Measurements from ENCODE around the gene SPRED1.

Gene SPRED1

GRCh38 chr15:38216763-38217162 is 35.9 kb upstream of the SPRED1 start:
- Histone ChIP-seq H3K27ac (ENCODE audit: low read depth, low read length) (no peak overlapping the region), H3K4me1 (ENCODE audit: control insufficient read depth, insufficient read depth, low read length, unreplicated experiment) (peaks cover 10% of the 10 kb centered on the region), H3K36me3 (ENCODE audit: insufficient read depth, low read length) (no peaks in the 10 kb centered on the region), H2AFZ (ENCODE audit: low read length, unreplicated experiment) (no peak overlapping the region), H3K79me2 (ENCODE audit: control insufficient read depth, insufficient read depth, low read length, unreplicated experiment) (no peaks in the 10 kb centered on the region), H3K4me3 (ENCODE audit: low read depth, low read length) (no peak overlapping the region), H3K27me3 (ENCODE audit: insufficient read depth, low read length) (no peaks in the 10 kb centered on the region)

GRCh38 chr15:38217191-38217595 is 35.4 kb upstream of the SPRED1 start:
- H3K4me3 ChIP-seq (ENCODE audit: low read depth, low read length) = no peak overlapping the region
- no peaks in the 10 kb centered on the region for H3K27me3 ChIP-seq (ENCODE audit: insufficient read depth, low read length)
- H3K4me1 ChIP-seq (ENCODE audit: control insufficient read depth, insufficient read depth, low read length, unreplicated experiment) = peaks cover 10% of the 10 kb centered on the region
- no peak overlapping the region for H3K27ac ChIP-seq (ENCODE audit: low read depth, low read length)
- no peak overlapping the region for H2AFZ ChIP-seq (ENCODE audit: low read length, unreplicated experiment)
- no peaks in the 10 kb centered on the region for H3K79me2 ChIP-seq (ENCODE audit: control insufficient read depth, insufficient read depth, low read length, unreplicated experiment)
- H3K36me3 ChIP-seq (ENCODE audit: insufficient read depth, low read length) = no peaks in the 10 kb centered on the region

- no peak overlapping the region for H2AFZ ChIP-seq (ENCODE audit: low read length, unreplicated experiment)
- no peaks in the 10 kb centered on the region for H3K36me3 ChIP-seq (ENCODE audit: insufficient read depth, low read length)
- H3K79me2 ChIP-seq (ENCODE audit: control insufficient read depth, insufficient read depth, low read length, unreplicated experiment) = no peaks in the 10 kb centered on the region
- no peak overlapping the region for H3K27ac ChIP-seq (ENCODE audit: low read depth, low read length)
- H3K27me3 ChIP-seq (ENCODE audit: insufficient read depth, low read length) = no peaks in the 10 kb centered on the region
- H3K4me1 ChIP-seq (ENCODE audit: control insufficient read depth, insufficient read depth, low read length, unreplicated experiment) = peaks cover 10% of the 10 kb centered on the region
- H3K4me3 ChIP-seq (ENCODE audit: low read depth, low read length) = no peak overlapping the region
Measured at GRCh38 chr15:38217788-38218609, 34.6 kb upstream of the SPRED1 start.

GRCh38 chr15:38220606-38221273 is 31.9 kb upstream of the SPRED1 start:
- Histone ChIP-seq H3K79me2 (ENCODE audit: control insufficient read depth, insufficient read depth, low read length, unreplicated experiment) (no peaks in the 10 kb centered on the region), H3K36me3 (ENCODE audit: insufficient read depth, low read length) (no peaks in the 10 kb centered on the region), H3K27me3 (ENCODE audit: insufficient read depth, low read length) (no peaks in the 10 kb centered on the region), H3K4me1 (ENCODE audit: control insufficient read depth, insufficient read depth, low read length, unreplicated experiment) (peaks cover 10% of the 10 kb centered on the region), H3K4me3 (ENCODE audit: low read depth, low read length) (no peak overlapping the region), H3K27ac (ENCODE audit: low read depth, low read length) (no peak overlapping the region), H2AFZ (ENCODE audit: low read length, unreplicated experiment) (no peak overlapping the region)

- Histone ChIP-seq H3K4me1 (ENCODE audit: control insufficient read depth, insufficient read depth, low read length, unreplicated experiment) (peaks cover 11% of the 10 kb centered on the region), H3K4me3 (ENCODE audit: low read depth, low read length) (no peak overlapping the region), H3K79me2 (ENCODE audit: control insufficient read depth, insufficient read depth, low read length, unreplicated experiment) (no peaks in the 10 kb centered on the region), H3K36me3 (ENCODE audit: insufficient read depth, low read length) (no peaks in the 10 kb centered on the region), H3K27ac (ENCODE audit: low read depth, low read length) (no peak overlapping the region), H2AFZ (ENCODE audit: low read length, unreplicated experiment) (no peak overlapping the region), H3K27me3 (ENCODE audit: insufficient read depth, low read length) (no peaks in the 10 kb centered on the region)
Measured at GRCh38 chr15:38224486-38224885, 28.1 kb upstream of the SPRED1 start.

- Histone ChIP-seq H3K27ac (ENCODE audit: low read depth, low read length) (no peak overlapping the region), H3K4me1 (ENCODE audit: control insufficient read depth, insufficient read depth, low read length, unreplicated experiment) (peaks cover 17% of the 10 kb centered on the region), H3K4me3 (ENCODE audit: low read depth, low read length) (no peak overlapping the region), H3K27me3 (ENCODE audit: insufficient read depth, low read length) (no peaks in the 10 kb centered on the region), H2AFZ (ENCODE audit: low read length, unreplicated experiment) (no peak overlapping the region), H3K79me2 (ENCODE audit: control insufficient read depth, insufficient read depth, low read length, unreplicated experiment) (no peaks in the 10 kb centered on the region), H3K36me3 (ENCODE audit: insufficient read depth, low read length) (no peaks in the 10 kb centered on the region)
Measured at GRCh38 chr15:38225381-38225780, 27.3 kb upstream of the SPRED1 start.

- Histone ChIP-seq H3K36me3 (ENCODE audit: insufficient read depth, low read length) (no peaks in the 10 kb centered on the region), H3K79me2 (ENCODE audit: control insufficient read depth, insufficient read depth, low read length, unreplicated experiment) (no peaks in the 10 kb centered on the region), H3K4me3 (ENCODE audit: low read depth, low read length) (no peak overlapping the region), H2AFZ (ENCODE audit: low read length, unreplicated experiment) (no peak overlapping the region), H3K4me1 (ENCODE audit: control insufficient read depth, insufficient read depth, low read length, unreplicated experiment) (peaks cover 17% of the 10 kb centered on the region), H3K27ac (ENCODE audit: low read depth, low read length) (no peak overlapping the region), H3K27me3 (ENCODE audit: insufficient read depth, low read length) (no peaks in the 10 kb centered on the region)
Measured at GRCh38 chr15:38226608-38227266, 25.9 kb upstream of the SPRED1 start.

- Histone ChIP-seq H3K79me2 (ENCODE audit: control insufficient read depth, insufficient read depth, low read length, unreplicated experiment) (no peaks in the 10 kb centered on the region), H3K36me3 (ENCODE audit: insufficient read depth, low read length) (no peaks in the 10 kb centered on the region), H3K27me3 (ENCODE audit: insufficient read depth, low read length) (no peaks in the 10 kb centered on the region), H2AFZ (ENCODE audit: low read length, unreplicated experiment) (no peak overlapping the region), H3K4me3 (ENCODE audit: low read depth, low read length) (no peak overlapping the region), H3K4me1 (ENCODE audit: control insufficient read depth, insufficient read depth, low read length, unreplicated experiment) (peaks cover 17% of the 10 kb centered on the region), H3K27ac (ENCODE audit: low read depth, low read length) (no peak overlapping the region)
Measured at GRCh38 chr15:38227941-38228340, 24.7 kb upstream of the SPRED1 start.

GRCh38 chr15:38228618-38229017 is 24.0 kb upstream of the SPRED1 start:
- peaks cover 17% of the 10 kb centered on the region for H3K4me1 ChIP-seq (ENCODE audit: control insufficient read depth, insufficient read depth, low read length, unreplicated experiment)
- no peak overlapping the region for H2AFZ ChIP-seq (ENCODE audit: low read length, unreplicated experiment)
- no peak overlapping the region for H3K27ac ChIP-seq (ENCODE audit: low read depth, low read length)
- no peaks in the 10 kb centered on the region for H3K36me3 ChIP-seq (ENCODE audit: insufficient read depth, low read length)
- no peaks in the 10 kb centered on the region for H3K79me2 ChIP-seq (ENCODE audit: control insufficient read depth, insufficient read depth, low read length, unreplicated experiment)
- H3K27me3 ChIP-seq (ENCODE audit: insufficient read depth, low read length) = no peaks in the 10 kb centered on the region
- H3K4me3 ChIP-seq (ENCODE audit: low read depth, low read length) = no peak overlapping the region

GRCh38 chr15:38229705-38230310 is 22.8 kb upstream of the SPRED1 start:
- Histone ChIP-seq H3K27me3 (ENCODE audit: insufficient read depth, low read length) (no peaks in the 10 kb centered on the region), H3K4me1 (ENCODE audit: control insufficient read depth, insufficient read depth, low read length, unreplicated experiment) (peaks cover 17% of the 10 kb centered on the region), H3K79me2 (ENCODE audit: control insufficient read depth, insufficient read depth, low read length, unreplicated experiment) (no peaks in the 10 kb centered on the region), H3K4me3 (ENCODE audit: low read depth, low read length) (no peak overlapping the region), H2AFZ (ENCODE audit: low read length, unreplicated experiment) (no peak overlapping the region), H3K27ac (ENCODE audit: low read depth, low read length) (no peak overlapping the region), H3K36me3 (ENCODE audit: insufficient read depth, low read length) (no peaks in the 10 kb centered on the region)
